Naive thymus-derived CD8-positive, alpha-beta T cell (primary cell): ENCODE data around the gene USHBP1. TPM values are rescaled to one million over a fixed set of nuclear protein-coding genes. Genes with fewer than 3 reads are reported as not detected.

Experiments
- ATAC-seq, 2 donors: fragments of 150-1000 bp; cut with Tn5 transposase in 1 of 2; sonication (Bioruptor Pico), chemical (Tn5 transposase) in 1 of 2; 1 replicate in 1 of 2; 2 replicates in 1 of 2; pipeline ENCODE4 v1.10.0; 2021; ENCODE audit warnings: mild to moderate bottlenecking in 2 of 2, moderate library complexity in 2 of 2
- POLR2A ChIA-PET: fragments of 350-600 bp; sonication (Branson Sonifier 250); formaldehyde crosslinking; loops from one replicate; lab custom pipeline; 2021; ENCODE audit warnings: antibody characterized with exemption; lab: Charles Lee
- DNase-seq, 10 donors: peaks; one replicate each; pipeline versions ENCODE4 v3.0.0 to v3.0.0-alpha.2; 2020 to 2022
- H3K27ac Mint-ChIP-seq, 10 donors: one replicate each; pipeline ENCODE4 v1.8.0; 2020 to 2022; ENCODE audit warnings: mild to moderate bottlenecking in 10 of 10, mixed read lengths in 10 of 10, moderate library complexity in 4 of 10, inconsistent platforms in 1 of 10
- H3K27me3 Mint-ChIP-seq, 5 donors: one replicate each; pipeline ENCODE4 v1.8.0; 2021 to 2022; ENCODE audit warnings: mixed read lengths in 5 of 5
- H3K36me3 Mint-ChIP-seq, 3 donors: one replicate each; pipeline ENCODE4 v1.8.0; 2020 to 2022; ENCODE audit warnings: mixed read lengths in 3 of 3, mild to moderate bottlenecking in 2 of 3, inconsistent platforms in 1 of 3
- H3K4me1 Mint-ChIP-seq, 4 donors: one replicate each; pipeline ENCODE4 v1.8.0; 2021 to 2022; ENCODE audit warnings: mixed read lengths in 4 of 4
- H3K4me3 Mint-ChIP-seq, 10 donors: one replicate each; pipeline ENCODE4 v1.8.0; 2020 to 2022; ENCODE audit warnings: mild to moderate bottlenecking in 10 of 10, mixed read lengths in 10 of 10, moderate library complexity in 6 of 10, inconsistent platforms in 1 of 10
- H3K9me3 Mint-ChIP-seq, 9 donors: one replicate each; pipeline ENCODE4 v1.8.0; 2020 to 2022; ENCODE audit warnings: mixed read lengths in 9 of 9, mild to moderate bottlenecking in 3 of 9, inconsistent platforms in 1 of 9, moderate library complexity in 1 of 9
- polyA plus RNA-seq, 3 donors: library from polyadenylated mRNA; unstranded; fragments of 300-500 nt; fragmentation: Illumina TruSeq; gene quantifications; one replicate each; pipeline ENCODE4 v1.2.3, GENCODE V29; 2021
- total RNA-seq, 8 experiments: library from RNA in 2 of 8; stranded (reverse) in 2 of 8; gene quantifications; one replicate each; pipeline ENCODE4 v1.2.3 and lab custom pipeline; 2021 to 2026

USHBP1 gene
- not detected for total RNA-seq
- not detected for polyA plus RNA-seq
- 0 to 0.17 (median 0.03) reads per million in 6 experiments for total RNA-seq (lab: John Stamatoyannopoulos, UW)

DNA sequence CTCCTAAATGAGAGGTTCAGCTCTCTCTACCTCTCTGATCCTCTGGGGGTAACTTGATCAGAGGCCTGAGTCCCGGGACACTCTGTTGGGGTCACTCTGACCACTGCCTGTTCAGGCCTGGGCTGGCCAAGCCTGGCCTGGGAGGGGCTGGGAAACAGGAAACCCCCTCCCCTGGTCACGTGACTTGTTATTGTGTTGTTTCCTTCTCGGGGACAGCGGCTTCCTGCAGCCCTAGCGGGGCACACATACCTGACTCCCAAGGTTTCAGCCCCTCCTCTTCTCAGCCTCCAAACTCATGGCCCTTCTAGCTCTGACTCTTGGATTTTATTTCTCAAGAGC lies at the start of gene USHBP1:
Gene USHBP1 (minus strand): TSS at position 105 of the 339 bp plus-strand sequence. CDS start 446 bp downstream, outside the sequence.
- H3K27ac Mint-ChIP-seq: peak within 1 kb of the TSS in 9 of 10 donors; percentile 23 to 82 (median 70)
- H3K4me3 Mint-ChIP-seq: no peak within 1 kb of the TSS
- ATAC-seq: no peak
- H3K36me3 Mint-ChIP-seq: peaks cover 0 to 1% (median 0%) of the 10 kb centered on the region in 3 donors
- peaks cover 0 to 2% (median 0%) of the 10 kb centered on the region in 9 donors for H3K9me3 Mint-ChIP-seq
- no peak for DNase-seq
- POLR2A ChIA-PET: interaction anchor here (0.7 to 1.5 kb wide), 4 partner anchors 10 to 80 kb away, joined by 3 to 5 read pairs (median 4); partner anchors contain the start of gene ANKLE1
- peaks cover 11 to 30% (median 27%) of the 10 kb centered on the region in 4 donors for H3K4me1 Mint-ChIP-seq
- H3K27me3 Mint-ChIP-seq: peaks cover 0 to 1% (median 0%) of the 10 kb centered on the region in 5 donors

- no peak for ATAC-seq
- Mint-ChIP-seq H3K4me3 (peak overlapping the region in 1 of 10 donors; percentile 20), H3K36me3 (peaks cover 0 to 52% (median 6%) of the 10 kb centered on the region in 3 donors), H3K27me3 (no peaks in the 10 kb centered on the region), H3K27ac (peak overlapping the region in 1 of 10 donors; percentile 52), H3K4me1 (peaks cover 19 to 29% (median 25%) of the 10 kb centered on the region in 4 donors), H3K9me3 (no peaks in the 10 kb centered on the region)
- POLR2A ChIA-PET: interaction anchor here (0.7 kb wide), 2 partner anchors 9 to 13 kb away, joined by 3 read pairs; no protein-coding TSS in a partner anchor
- no peak for DNase-seq
Measured at GRCh38 chr19:17314007-17314593, 49.6 kb upstream of the USHBP1 start.

- DNase-seq (no peak), ATAC-seq (no peak)
- Mint-ChIP-seq H3K27ac (peak overlapping the region in 3 of 10 donors; percentile 20 to 79 (median 49)), H3K27me3 (no peaks in the 10 kb centered on the region), H3K4me1 (peaks cover 25 to 39% (median 35%) of the 10 kb centered on the region in 4 donors), H3K36me3 (peaks cover 0 to 41% (median 6%) of the 10 kb centered on the region in 3 donors), H3K4me3 (no peak overlapping the region), H3K9me3 (no peaks in the 10 kb centered on the region)
- POLR2A ChIA-PET: no interaction called here
Measured at GRCh38 chr19:17312189-17313113, 47.9 kb upstream of the USHBP1 start.

DNA sequence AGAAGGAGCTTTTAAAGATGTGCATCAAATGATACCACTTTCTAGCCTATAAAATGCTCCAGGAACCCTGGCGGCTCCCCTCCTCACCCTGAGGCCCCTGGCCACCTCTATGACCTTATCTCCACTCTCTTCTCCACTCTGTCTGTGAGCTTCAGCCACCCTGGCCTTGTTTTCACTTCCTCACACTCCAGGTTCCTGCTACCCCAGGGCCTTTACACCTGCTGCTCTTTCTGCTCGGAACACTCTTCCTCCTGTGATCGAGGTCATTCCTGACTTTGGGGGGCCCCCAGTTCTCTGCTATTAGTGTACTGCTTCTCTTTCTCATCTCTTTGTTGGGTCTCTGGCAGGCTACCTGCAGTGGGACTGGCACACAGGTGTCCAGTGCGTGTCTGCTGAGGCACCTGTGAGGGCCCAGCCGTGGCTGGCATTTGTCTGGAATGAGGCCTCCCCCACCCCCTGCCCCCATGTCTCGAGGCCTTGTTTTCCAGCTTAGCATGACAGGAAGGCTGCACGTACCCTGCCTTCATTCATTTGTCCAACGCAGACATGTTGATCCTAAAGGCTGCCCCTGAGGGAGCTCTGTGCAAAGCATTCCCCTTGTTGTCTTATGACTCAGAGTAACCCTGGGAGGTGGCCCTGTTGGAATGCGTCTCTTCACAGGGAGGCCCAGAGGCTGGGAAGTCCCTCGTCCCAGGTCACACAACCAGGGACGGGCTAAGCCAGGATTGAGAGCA lies 47.1 kb upstream of the USHBP1 start:
- POLR2A ChIA-PET: no interaction called here
- DNase-seq: no peak
- no peaks in the 10 kb centered on the region for H3K9me3 Mint-ChIP-seq
- H3K27ac Mint-ChIP-seq: peak overlapping the region in 6 of 10 donors; percentile 19 to 87 (median 76)
- ATAC-seq: no peak
- H3K4me1 Mint-ChIP-seq: peaks cover 25 to 44% (median 38%) of the 10 kb centered on the region in 4 donors
- no peaks in the 10 kb centered on the region for H3K27me3 Mint-ChIP-seq
- peak overlapping the region; percentile 38 to 100 (median 58) for H3K4me3 Mint-ChIP-seq
- H3K36me3 Mint-ChIP-seq: peaks cover 0 to 33% (median 6%) of the 10 kb centered on the region in 3 donors

DNA sequence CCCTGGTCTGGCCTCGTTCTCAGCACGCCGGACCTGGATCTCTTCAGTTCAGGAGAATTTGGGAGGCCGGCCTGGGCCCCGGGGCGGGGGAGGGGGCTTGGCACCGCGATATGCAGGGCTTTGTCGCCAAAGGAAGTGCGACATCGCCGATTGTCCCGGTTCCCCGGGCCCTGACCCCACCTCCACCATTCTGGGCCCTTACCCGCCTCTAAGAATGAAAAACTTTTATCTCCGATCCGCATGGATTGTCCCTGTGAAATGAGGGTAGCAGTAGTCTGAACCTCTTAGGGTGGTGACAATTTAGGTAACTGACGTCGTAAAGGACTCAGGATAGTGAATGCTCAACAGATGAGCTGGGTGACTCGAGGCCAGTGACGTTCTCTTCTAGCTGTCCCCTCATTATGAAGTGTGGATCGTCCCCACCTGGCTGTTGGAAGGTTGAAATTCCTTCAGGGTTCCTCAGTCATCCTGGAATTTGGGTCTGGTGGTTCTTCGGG lies 45.5 kb upstream of the USHBP1 start:
- H3K27me3 Mint-ChIP-seq: no peaks in the 10 kb centered on the region
- peaks cover 0 to 19% (median 0%) of the 10 kb centered on the region in 3 donors for H3K36me3 Mint-ChIP-seq
- peak overlapping the region; percentile 80 to 98 (median 95) for H3K27ac Mint-ChIP-seq
- DNase-seq: peak in 1 of 10 donors; percentile 34
- no peak for ATAC-seq
- peaks cover 24 to 50% (median 48%) of the 10 kb centered on the region in 4 donors for H3K4me1 Mint-ChIP-seq
- POLR2A ChIA-PET: interaction anchor here (1.2 to 2.1 kb wide), 5 partner anchors 11 to 234 kb away, joined by 3 to 36 read pairs (median 5); partner anchors contain the start of genes ANO8, BABAM1, HAUS8 and MYO9B
- H3K4me3 Mint-ChIP-seq: peak overlapping the region; percentile 93 to 100 (median 98)
- no peaks in the 10 kb centered on the region for H3K9me3 Mint-ChIP-seq

GRCh38 chr19:17309198-17309964 lies 44.8 kb upstream of the USHBP1 start, which contains the start of gene DDA1:
TSS of gene DDA1 (plus strand) at chr19:17309563. CDS start at chr19:17309655, 92 bp downstream.
- peak; percentile 92 to 100 (median 99) for DNase-seq
- Mint-ChIP-seq H3K27ac (peak within 1 kb of the TSS; percentile 87 to 98 (median 95)), H3K27me3 (no peaks in the 10 kb centered on the region), H3K4me1 (peaks cover 28 to 56% (median 54%) of the 10 kb centered on the region in 4 donors), H3K36me3 (peaks cover 0 to 16% (median 0%) of the 10 kb centered on the region in 3 donors), H3K9me3 (no peaks in the 10 kb centered on the region), H3K4me3 (peak within 1 kb of the TSS; percentile 93 to 100 (median 98))
- ATAC-seq: peak; percentile 82 to 88
- POLR2A ChIA-PET: interaction anchor here (0.5 to 2.3 kb wide), 21 partner anchors 8 to 1799 kb away, joined by 3 to 36 read pairs (median 4); partner anchors contain the start of genes ANO8, BABAM1, HAUS8 and MVB12A

- H3K36me3 Mint-ChIP-seq: peaks cover 0 to 7% (median 0%) of the 10 kb centered on the region in 3 donors
- no peaks in the 10 kb centered on the region for H3K27me3 Mint-ChIP-seq
- H3K4me3 Mint-ChIP-seq: peak overlapping the region; percentile 27 to 94 (median 57)
- H3K4me1 Mint-ChIP-seq: peaks cover 31 to 67% (median 63%) of the 10 kb centered on the region in 4 donors
- ATAC-seq: no peak
- H3K27ac Mint-ChIP-seq: peak overlapping the region in 7 of 10 donors; percentile 24 to 79 (median 74)
- no peaks in the 10 kb centered on the region for H3K9me3 Mint-ChIP-seq
- POLR2A ChIA-PET: interaction anchor here (0.6 to 2.3 kb wide), 5 partner anchors 16 to 177 kb away, joined by 3 to 21 read pairs (median 4); partner anchors contain the start of gene MVB12A
- DNase-seq: no peak
Measured at GRCh38 chr19:17307876-17308377, 43.4 kb upstream of the USHBP1 start.

- peaks cover 30 to 67% (median 63%) of the 10 kb centered on the region in 4 donors for H3K4me1 Mint-ChIP-seq
- POLR2A ChIA-PET: interaction anchor here (0.7 to 2.8 kb wide), 9 partner anchors 9 to 1857 kb away, joined by 4 to 10 read pairs (median 4); partner anchors contain the start of gene BABAM1
- H3K4me3 Mint-ChIP-seq: peak overlapping the region; percentile 82 to 94 (median 91)
Measured at GRCh38 chr19:17306285-17306714, 41.8 kb upstream of the USHBP1 start.

GRCh38 chr19:17305517-17306284 lies 41.2 kb upstream of the USHBP1 start, which contains the start of gene MRPL34:
TSS of gene MRPL34 (plus strand) at chr19:17305872. CDS start at chr19:17305893, 21 bp downstream.
- Mint-ChIP-seq H3K4me3 (peak within 1 kb of the TSS; percentile 82 to 94 (median 91)), H3K4me1 (peaks cover 29 to 64% (median 59%) of the 10 kb centered on the region in 4 donors), H3K36me3 (no peaks in the 10 kb centered on the region), H3K27me3 (no peaks in the 10 kb centered on the region), H3K9me3 (no peaks in the 10 kb centered on the region), H3K27ac (peak within 1 kb of the TSS; percentile 41 to 96 (median 93))
- peak; percentile 84 to 98 (median 93) for DNase-seq
- POLR2A ChIA-PET: interaction anchor here (0.7 to 2.8 kb wide), 20 partner anchors 10 to 792 kb away, joined by 3 to 16 read pairs (median 4); partner anchors contain the start of genes ANO8, BABAM1, MVB12A and USE1
- peak; percentile 59 to 63 for ATAC-seq

More at GRCh38 chr19:17306285-17306714, 41.8 kb upstream of the USHBP1 start:
- peak overlapping the region in 9 of 10 donors; percentile 69 to 94 (median 93) for H3K27ac Mint-ChIP-seq
- no peak for ATAC-seq
- H3K9me3 Mint-ChIP-seq: no peaks in the 10 kb centered on the region
- no peak for DNase-seq
- H3K36me3 Mint-ChIP-seq: peaks cover 0 to 1% (median 0%) of the 10 kb centered on the region in 3 donors
- no peaks in the 10 kb centered on the region for H3K27me3 Mint-ChIP-seq

DNA sequence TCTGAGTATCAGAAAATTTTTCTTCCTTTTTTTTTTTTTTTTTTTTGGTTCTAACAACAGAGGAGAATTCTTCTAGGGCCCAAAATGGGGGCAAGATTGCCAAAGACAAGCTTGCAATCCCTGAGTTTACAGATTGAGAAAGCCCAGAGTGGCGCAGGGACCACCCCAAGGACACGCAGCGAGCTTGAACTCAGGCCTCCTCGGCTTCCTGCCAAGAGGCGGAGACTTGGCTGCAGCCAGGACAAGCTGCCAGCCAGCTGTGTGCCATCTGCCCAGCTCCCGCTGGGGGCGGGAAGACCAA lies 40.6 kb upstream of the USHBP1 start:
- Mint-ChIP-seq H3K27ac (peak overlapping the region; percentile 41 to 96 (median 92)), H3K4me3 (peak overlapping the region; percentile 82 to 94 (median 91)), H3K9me3 (no peaks in the 10 kb centered on the region), H3K4me1 (peaks cover 25 to 64% (median 53%) of the 10 kb centered on the region in 4 donors), H3K36me3 (no peaks in the 10 kb centered on the region), H3K27me3 (no peaks in the 10 kb centered on the region)
- no peak for DNase-seq
- no peak for ATAC-seq
- POLR2A ChIA-PET: interaction anchor here (0.7 to 2.8 kb wide), 16 partner anchors 10 to 792 kb away, joined by 3 to 16 read pairs (median 5); partner anchors contain the start of genes ANO8, BABAM1, MVB12A and USE1
